Natural killer cell (primary cell): ENCODE data around the gene C4orf50. TPM values are rescaled to one million over a fixed set of nuclear protein-coding genes. Genes with fewer than 3 reads are reported as not detected.

Source experiments
- ATAC-seq, 3 donors: fragments of 150-1000 bp in 2 of 3; fragments of 200-7000 bp in 1 of 3; cut with Tn5 transposase; 1 replicate in 1 of 3; 2 replicates in 2 of 3; pipeline ENCODE4 v1.10.0; 2021; ENCODE audit warnings: mild to moderate bottlenecking in 2 of 3, moderate library complexity in 2 of 3
- DNase-seq, 2 donors: peaks; one replicate each; pipeline versions ENCODE4 v3.0.0 to v3.0.0-alpha.2; 2013 to 2021; ENCODE audit warnings: mixed read lengths in 1 of 2
- H3K27ac ChIP-seq: one replicate; pipeline ENCODE4 v1.5.1; 2013; ENCODE audit warnings: mild to moderate bottlenecking, low read length
- H3K27me3 ChIP-seq: one replicate; pipeline ENCODE4 v1.6.1; 2013; ENCODE audit warnings: low read length; ENCODE audit not compliant: control insufficient read depth, insufficient read depth
- H3K36me3 ChIP-seq: one replicate; pipeline ENCODE4 v1.6.1; 2013; ENCODE audit warnings: low read length; ENCODE audit not compliant: control insufficient read depth, insufficient read depth
- H3K4me1 ChIP-seq: one replicate; pipeline ENCODE4 v1.6.1; 2013; ENCODE audit warnings: low read length; ENCODE audit not compliant: control insufficient read depth, insufficient read depth
- H3K4me3 ChIP-seq: one replicate; pipeline ENCODE4 v1.5.1; 2013; ENCODE audit warnings: low read length
- H3K9me3 ChIP-seq: one replicate; pipeline ENCODE4 v1.6.1; 2013; ENCODE audit warnings: low read length; ENCODE audit not compliant: control insufficient read depth, insufficient read depth
- H3K27ac Mint-ChIP-seq, 2 donors: one replicate each; pipeline ENCODE4 v1.8.0; 2022; ENCODE audit warnings: mild to moderate bottlenecking in 2 of 2, mixed read lengths in 2 of 2, moderate library complexity in 1 of 2
- H3K27me3 Mint-ChIP-seq, 2 donors: one replicate each; pipeline ENCODE4 v1.8.0; 2022; ENCODE audit warnings: low read depth in 2 of 2, mixed read lengths in 2 of 2
- H3K36me3 Mint-ChIP-seq: one replicate; pipeline ENCODE4 v1.8.0; 2022; ENCODE audit warnings: mixed read lengths
- H3K4me1 Mint-ChIP-seq, 2 donors: one replicate each; pipeline ENCODE4 v1.8.0; 2022; ENCODE audit warnings: mixed read lengths in 2 of 2
- H3K4me3 Mint-ChIP-seq: one replicate; pipeline ENCODE4 v1.8.0; 2022; ENCODE audit warnings: mild to moderate bottlenecking, moderate library complexity, mixed read lengths
- H3K9me3 Mint-ChIP-seq, 2 donors: one replicate each; pipeline ENCODE4 v1.8.0; 2022; ENCODE audit warnings: mixed read lengths in 2 of 2
- WGBS: methylation state at CpG from one replicate; pipeline ENCODE4 v1.1.7; 2013; ENCODE audit warnings: missing lambda C conversion rate; ENCODE audit not compliant: insufficient coverage; 5-methylcytosine and 5-hydroxymethylcytosine counted together
- intact Hi-C: fragments of 100-400 bp; cut with micrococcal nuclease; formaldehyde crosslinking; loops from one replicate; pipeline ENCODE4 v1.14.2; 2022
- total RNA-seq, 4 donors: library from RNA; stranded (reverse); fragments of 120-200 nt in 1 of 4; gene quantifications; one replicate each; pipeline versions ENCODE4 v1.2.3 to v1.2.4, GENCODE V29; 2013 to 2022
- TF ChIP-seq, protein P1 (sequence below): fragments of 200-600 bp; IDR thresholded peaks from one replicate; pipeline ENCODE4 v1.8.0; 2022; ENCODE audit warnings: antibody characterized with exemption

The C4orf50 gene
- total RNA-seq, 3 donors from 2014 or later (not counting 1 experiment from before 2014, with no cell fraction given) = 0.63 to 2.7 (median 1.8) TPM

DNA sequence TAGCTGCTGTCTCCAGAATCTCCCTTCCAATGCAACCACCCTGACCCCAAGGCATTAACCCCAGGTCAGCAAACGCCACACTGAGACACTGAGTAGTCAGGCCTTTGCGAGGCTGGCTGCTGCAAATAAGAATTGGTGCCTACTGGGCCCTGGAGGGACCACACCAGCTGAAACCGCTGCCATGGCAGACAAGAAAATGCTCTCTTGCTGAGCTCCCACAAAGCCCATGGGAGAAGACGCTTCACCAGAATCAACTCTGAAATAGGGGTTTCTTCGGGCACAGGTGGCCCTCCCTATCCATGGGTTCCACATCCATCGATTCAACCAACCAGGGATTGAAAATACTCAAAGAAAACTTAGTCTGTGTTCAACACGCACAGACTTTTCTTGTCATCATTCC, 98.7 kb downstream of the C4orf50 start:
- TF ChIP-seq, protein P1, sequence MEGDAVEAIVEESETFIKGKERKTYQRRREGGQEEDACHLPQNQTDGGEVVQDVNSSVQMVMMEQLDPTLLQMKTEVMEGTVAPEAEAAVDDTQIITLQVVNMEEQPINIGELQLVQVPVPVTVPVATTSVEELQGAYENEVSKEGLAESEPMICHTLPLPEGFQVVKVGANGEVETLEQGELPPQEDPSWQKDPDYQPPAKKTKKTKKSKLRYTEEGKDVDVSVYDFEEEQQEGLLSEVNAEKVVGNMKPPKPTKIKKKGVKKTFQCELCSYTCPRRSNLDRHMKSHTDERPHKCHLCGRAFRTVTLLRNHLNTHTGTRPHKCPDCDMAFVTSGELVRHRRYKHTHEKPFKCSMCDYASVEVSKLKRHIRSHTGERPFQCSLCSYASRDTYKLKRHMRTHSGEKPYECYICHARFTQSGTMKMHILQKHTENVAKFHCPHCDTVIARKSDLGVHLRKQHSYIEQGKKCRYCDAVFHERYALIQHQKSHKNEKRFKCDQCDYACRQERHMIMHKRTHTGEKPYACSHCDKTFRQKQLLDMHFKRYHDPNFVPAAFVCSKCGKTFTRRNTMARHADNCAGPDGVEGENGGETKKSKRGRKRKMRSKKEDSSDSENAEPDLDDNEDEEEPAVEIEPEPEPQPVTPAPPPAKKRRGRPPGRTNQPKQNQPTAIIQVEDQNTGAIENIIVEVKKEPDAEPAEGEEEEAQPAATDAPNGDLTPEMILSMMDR = no peak
- Mint-ChIP-seq H3K27me3 (peaks cover 14 to 28% of the 10 kb centered on the region in 2 donors), H3K4me1 (no peaks in the 10 kb centered on the region), H3K4me3 (no peak overlapping the region), H3K36me3 (no peaks in the 10 kb centered on the region), H3K27ac (no peak overlapping the region), H3K9me3 (no peaks in the 10 kb centered on the region)
- Histone ChIP-seq H3K4me3 (no peak overlapping the region), H3K4me1 (no peaks in the 10 kb centered on the region), H3K36me3 (no peaks in the 10 kb centered on the region), H3K9me3 (no peaks in the 10 kb centered on the region), H3K27ac (no peak overlapping the region), H3K27me3 (no peaks in the 10 kb centered on the region)
- ATAC-seq = no peak
- WGBS = 69% methylated on average over 7 of the region's 7 CpGs
- intact Hi-C loops = no loop called here
- DNase-seq = no peak

DNA sequence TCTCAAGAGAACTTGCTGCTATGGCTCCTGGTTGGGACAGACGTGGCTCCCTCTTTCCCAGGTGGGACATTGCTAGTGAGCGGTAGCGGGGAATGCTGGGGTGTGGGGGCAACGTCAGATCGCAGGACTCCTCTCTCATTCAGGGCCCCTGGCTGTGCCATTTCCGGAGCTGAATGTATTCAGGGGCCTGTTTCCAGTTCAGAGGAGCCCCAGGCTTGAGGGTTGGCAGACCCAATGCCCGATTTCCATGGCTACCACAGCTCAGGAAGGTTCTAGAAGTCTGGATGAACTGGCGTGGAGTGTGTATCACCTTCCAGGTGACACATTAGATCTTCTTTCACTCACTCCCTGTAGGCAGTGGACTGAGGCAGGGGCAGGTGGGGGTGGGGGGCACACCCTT, 99.2 kb downstream of the C4orf50 start:
- Mint-ChIP-seq H3K4me1 (no peaks in the 10 kb centered on the region), H3K27ac (no peak overlapping the region), H3K4me3 (no peak overlapping the region), H3K27me3 (peaks cover 14 to 28% of the 10 kb centered on the region in 2 donors), H3K36me3 (no peaks in the 10 kb centered on the region), H3K9me3 (no peaks in the 10 kb centered on the region)
- no peak overlapping the region for H3K4me3 ChIP-seq
- ATAC-seq (no peak), DNase-seq (no peak)
- TF ChIP-seq, protein P1 = no peak
- intact Hi-C loops = no loop called here
- no peaks in the 10 kb centered on the region for H3K36me3 ChIP-seq
- WGBS = 78% methylated on average over 7 of the region's 8 CpGs
- no peaks in the 10 kb centered on the region for H3K9me3 ChIP-seq
- H3K27me3 ChIP-seq = no peaks in the 10 kb centered on the region
- no peaks in the 10 kb centered on the region for H3K4me1 ChIP-seq
- H3K27ac ChIP-seq = no peak overlapping the region

DNA sequence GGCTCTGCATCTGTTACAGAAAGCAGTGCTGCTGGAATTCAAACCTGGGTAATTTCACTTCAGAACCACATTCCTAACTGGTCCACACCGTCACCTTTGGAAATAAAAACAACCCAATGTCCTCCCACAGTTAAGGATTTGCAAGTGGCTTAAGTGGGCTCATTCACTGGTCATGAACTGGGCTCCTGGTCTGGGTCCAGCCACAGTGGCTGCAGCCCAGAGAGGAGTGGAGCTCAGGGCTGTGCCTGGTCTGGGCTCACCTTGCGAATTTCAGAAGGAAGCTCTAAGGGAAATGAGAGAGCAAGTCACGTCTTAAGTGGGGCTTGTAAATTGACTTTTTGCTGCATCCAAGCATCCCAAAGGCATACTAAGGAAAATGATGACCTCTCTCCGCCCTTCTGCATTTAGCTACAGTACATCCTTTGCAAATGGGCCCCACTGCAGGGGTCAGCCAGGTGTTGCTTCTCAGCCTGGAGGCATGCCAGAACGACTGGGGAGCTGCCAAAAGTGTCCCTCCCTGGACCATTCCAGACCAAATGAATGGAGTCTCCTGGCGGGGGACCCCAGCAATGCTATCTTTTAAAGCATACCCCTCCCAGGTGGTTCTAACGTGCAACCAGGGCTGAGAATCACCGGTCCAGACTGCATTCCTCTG, 99.8 kb downstream of the C4orf50 start:
- no peaks in the 10 kb centered on the region for H3K4me1 ChIP-seq
- TF ChIP-seq, protein P1 = no peak
- intact Hi-C loops = no loop called here

DNA sequence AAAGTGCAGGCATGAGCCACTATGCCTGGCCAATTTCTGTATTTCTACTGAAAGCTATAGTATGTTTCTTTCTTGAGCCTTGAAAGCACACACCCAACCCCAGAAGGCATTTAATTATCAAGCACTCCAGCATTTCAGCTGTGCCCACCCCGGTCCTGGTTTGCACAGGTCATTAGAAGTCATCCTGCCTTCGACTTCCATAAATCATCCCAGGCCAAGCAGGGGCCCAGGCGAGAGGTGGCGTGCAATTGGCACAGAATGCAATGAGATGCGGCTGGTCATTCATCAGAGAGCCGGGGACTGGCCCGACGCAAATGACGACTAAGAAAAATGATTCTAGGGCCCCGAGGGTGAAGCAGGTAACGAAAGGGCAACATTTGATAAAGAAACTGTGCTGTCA, 100.6 kb downstream of the C4orf50 start:
- DNase-seq (no peak), ATAC-seq (no peak)
- Histone ChIP-seq H3K27ac (no peak overlapping the region), H3K9me3 (no peaks in the 10 kb centered on the region), H3K27me3 (no peaks in the 10 kb centered on the region), H3K36me3 (no peaks in the 10 kb centered on the region), H3K4me1 (no peaks in the 10 kb centered on the region), H3K4me3 (no peak overlapping the region)
- no peak overlapping the region for H3K4me3 Mint-ChIP-seq
- no peaks in the 10 kb centered on the region for H3K4me1 Mint-ChIP-seq
- TF ChIP-seq, protein P1 = no peak
- H3K9me3 Mint-ChIP-seq = no peaks in the 10 kb centered on the region
- intact Hi-C loops = no loop called here
- no peaks in the 10 kb centered on the region for H3K36me3 Mint-ChIP-seq
- H3K27me3 Mint-ChIP-seq = peaks cover 7 to 19% of the 10 kb centered on the region in 2 donors
- WGBS = 72% methylated on average over 11 of the region's 11 CpGs
- H3K27ac Mint-ChIP-seq = no peak overlapping the region

More for the DNA sequence above, 99.8 kb downstream of the C4orf50 start:
- Histone ChIP-seq H3K27ac (no peak overlapping the region), H3K27me3 (no peaks in the 10 kb centered on the region), H3K4me3 (no peak overlapping the region), H3K9me3 (no peaks in the 10 kb centered on the region), H3K36me3 (no peaks in the 10 kb centered on the region)
- H3K4me3 Mint-ChIP-seq = no peak overlapping the region
- DNase-seq (no peak), ATAC-seq (no peak)
- WGBS = 59% methylated on average over 8 of the region's 8 CpGs
- no peaks in the 10 kb centered on the region for H3K9me3 Mint-ChIP-seq
- no peak overlapping the region for H3K27ac Mint-ChIP-seq
- H3K36me3 Mint-ChIP-seq = no peaks in the 10 kb centered on the region
- H3K27me3 Mint-ChIP-seq = peaks cover 14 to 26% of the 10 kb centered on the region in 2 donors
- no peaks in the 10 kb centered on the region for H3K4me1 Mint-ChIP-seq
